ENCODE data around the gene PITRM1. TPM values are rescaled to one million over a fixed set of nuclear protein-coding genes. Genes with fewer than 3 reads are reported as not detected.

PITRM1 gene
- total RNA-seq, 1 donor from 2014 or later, result 80.4 TPM

- Histone ChIP-seq H4K20me1 (ENCODE audit: insufficient read depth, low read length) (peaks cover 23% of the 10 kb centered on the region), H3K79me2 (ENCODE audit: insufficient read depth, low read length) (no peaks in the 10 kb centered on the region), H3K4me3 (ENCODE audit: insufficient read depth, low read depth, low read length) (no peak overlapping the region), H2AFZ (ENCODE audit: low read depth, low read length) (no peak overlapping the region), H3K27me3 (ENCODE audit: insufficient read depth, low read length) (no peaks in the 10 kb centered on the region), H3K27ac (ENCODE audit: low read depth, low read length) (no peak overlapping the region), H3K4me2 (ENCODE audit: low read length) (no peak overlapping the region), H3K4me1 (ENCODE audit: insufficient read depth, low read length) (no peaks in the 10 kb centered on the region), H3K9me3 (ENCODE audit: insufficient read depth, low read depth, low read length) (no peaks in the 10 kb centered on the region), H3K36me3 (ENCODE audit: insufficient read depth, low read length) (peaks cover 84% of the 10 kb centered on the region), H3K9ac (ENCODE audit: low read length) (no peak overlapping the region)
- no peak overlapping the region for H3K27ac Mint-ChIP-seq (ENCODE audit: unreplicated experiment)
- H3K27me3 Mint-ChIP-seq (ENCODE audit: low read depth, unreplicated experiment), result no peaks in the 10 kb centered on the region
- no peak for TF ChIP-seq CTCF (IDR thresholded peaks at IDR 0.05; ENCODE audit: insufficient read depth, low read depth, low read length)
- TF ChIP-seq EZH2 (IDR thresholded peaks at IDR 0.05; ENCODE audit: insufficient read depth, low read length), result no peak
- no peaks in the 10 kb centered on the region for H3K9me3 Mint-ChIP-seq (ENCODE audit: unreplicated experiment)
- H3K4me3 Mint-ChIP-seq (ENCODE audit: unreplicated experiment), result no peak overlapping the region
- peaks cover 15% of the 10 kb centered on the region for H3K4me1 Mint-ChIP-seq (ENCODE audit: low read depth, unreplicated experiment)
- peaks cover 49% of the 10 kb centered on the region for H3K36me3 Mint-ChIP-seq (ENCODE audit: low read depth, unreplicated experiment)
- no peak for DNase-seq (ENCODE audit: low read depth)
- no peak for FAIRE-seq
Observed at GRCh38 chr10:3137958-3138726, 34.4 kb downstream of the PITRM1 start.

DNA sequence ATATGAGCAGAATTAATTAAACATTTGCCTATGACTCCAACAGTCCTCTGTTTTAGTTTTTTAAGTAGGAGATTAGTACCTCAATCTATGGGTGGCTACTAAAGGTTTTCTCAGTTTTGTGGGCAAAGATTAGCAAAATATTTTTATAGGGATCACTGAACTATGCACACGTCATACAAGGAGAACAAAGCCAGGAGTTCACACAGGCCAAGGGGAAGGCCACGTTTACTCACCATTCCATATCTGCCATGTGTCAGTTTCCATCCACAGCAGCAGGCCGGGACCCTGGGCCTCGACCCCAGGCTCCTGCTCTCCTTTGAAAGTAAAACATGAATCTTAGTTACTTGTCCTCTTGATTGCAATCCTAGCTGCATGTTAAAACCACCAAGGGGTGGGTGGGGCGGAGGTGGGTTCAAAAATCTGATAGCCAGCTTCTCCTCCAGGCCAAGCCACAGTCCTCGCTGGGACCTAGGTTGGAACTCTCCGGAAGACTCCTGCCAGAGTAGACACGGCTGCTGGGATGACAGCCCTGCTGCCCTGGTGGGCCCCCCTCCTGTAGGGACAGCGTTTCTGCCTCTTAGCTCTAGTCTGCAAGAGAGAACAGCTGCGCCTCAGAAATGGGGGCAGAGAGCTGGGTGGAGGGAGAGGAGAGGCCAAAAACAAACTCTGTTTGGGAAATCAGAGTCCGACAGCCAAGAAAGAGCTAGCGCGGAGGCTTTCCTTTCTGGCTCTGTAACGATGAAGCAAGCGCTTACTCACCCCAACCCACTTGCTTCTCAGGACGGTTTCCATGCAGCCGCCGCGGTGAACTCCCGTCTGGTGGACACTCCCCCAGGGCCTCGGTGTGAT, 35.6 kb downstream of the PITRM1 start:
- Histone ChIP-seq H3K79me2 (ENCODE audit: insufficient read depth, low read length) (no peaks in the 10 kb centered on the region), H3K9ac (ENCODE audit: low read length) (no peak overlapping the region), H3K4me3 (ENCODE audit: insufficient read depth, low read depth, low read length) (no peak overlapping the region), H3K27me3 (ENCODE audit: insufficient read depth, low read length) (no peaks in the 10 kb centered on the region), H3K4me2 (ENCODE audit: low read length) (no peak overlapping the region), H3K36me3 (ENCODE audit: insufficient read depth, low read length) (peaks cover 91% of the 10 kb centered on the region), H3K4me1 (ENCODE audit: insufficient read depth, low read length) (no peaks in the 10 kb centered on the region), H3K9me3 (ENCODE audit: insufficient read depth, low read depth, low read length) (no peaks in the 10 kb centered on the region), H2AFZ (ENCODE audit: low read depth, low read length) (no peak overlapping the region), H3K27ac (ENCODE audit: low read depth, low read length) (no peak overlapping the region), H4K20me1 (ENCODE audit: insufficient read depth, low read length) (peaks cover 25% of the 10 kb centered on the region)
- TF ChIP-seq CTCF (IDR thresholded peaks at IDR 0.05; ENCODE audit: insufficient read depth, low read depth, low read length) (no peak), EZH2 (IDR thresholded peaks at IDR 0.05; ENCODE audit: insufficient read depth, low read length) (no peak)
- Mint-ChIP-seq H3K27ac (ENCODE audit: unreplicated experiment) (no peak overlapping the region), H3K36me3 (ENCODE audit: low read depth, unreplicated experiment) (peaks cover 56% of the 10 kb centered on the region), H3K4me1 (ENCODE audit: low read depth, unreplicated experiment) (peaks cover 10% of the 10 kb centered on the region), H3K4me3 (ENCODE audit: unreplicated experiment) (no peak overlapping the region), H3K27me3 (ENCODE audit: low read depth, unreplicated experiment) (no peaks in the 10 kb centered on the region), H3K9me3 (ENCODE audit: unreplicated experiment) (no peaks in the 10 kb centered on the region)
- FAIRE-seq (no peak), DNase-seq (ENCODE audit: low read depth) (peak; percentile 50)

All from astrocyte (in vitro differentiated cells and primary cell).